Measurements from ENCODE around the gene ABCC4. TPM values are rescaled to one million over a fixed set of nuclear protein-coding genes. Genes with fewer than 3 reads are reported as not detected.

Gene ABCC4
- total RNA-seq, result 10 to 100 TPM in 1 of 2 donors, 1 to 10 TPM in 1; 4.8 to 21.3 TPM

DNA sequence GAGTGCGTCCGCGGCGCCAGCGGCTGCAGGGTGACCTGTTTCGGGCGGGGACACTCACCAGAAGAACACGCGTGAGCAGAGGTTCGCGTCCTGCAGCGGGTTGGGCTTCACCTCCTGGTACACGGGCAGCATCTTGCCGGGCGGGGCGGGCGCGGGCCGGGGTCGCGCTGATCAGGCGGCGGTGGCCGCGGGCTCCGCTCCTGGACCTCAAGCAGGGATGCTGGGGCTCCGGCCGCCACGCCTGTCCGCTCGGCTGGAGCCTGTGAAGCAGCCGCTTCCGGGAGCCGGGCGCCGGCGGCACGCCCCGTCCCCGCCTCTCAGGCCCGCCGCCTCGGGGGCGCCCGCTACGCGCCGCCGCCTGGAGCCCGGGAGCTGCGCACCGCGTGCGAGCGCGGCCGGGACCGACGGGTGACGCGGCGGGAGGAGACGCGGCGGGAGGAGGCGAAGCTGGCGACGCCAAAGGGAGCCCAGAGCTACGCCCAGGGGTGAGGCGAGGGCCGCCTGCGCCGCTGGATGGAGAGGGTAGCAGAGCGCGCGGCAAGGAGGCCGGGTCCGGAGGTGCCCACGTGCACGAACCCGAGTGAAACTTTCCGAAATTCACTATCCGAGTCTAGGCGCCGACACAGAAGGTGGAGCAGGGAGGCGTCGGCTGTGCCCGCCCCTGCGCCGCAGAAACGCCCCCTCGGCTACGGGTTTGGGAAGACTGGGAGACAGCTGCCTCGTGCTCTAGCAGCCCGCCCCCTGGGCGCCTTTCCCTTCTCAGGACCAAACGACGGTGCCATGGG is at the start of gene ABCC4:
Gene ABCC4 (minus strand): TSS at position 269 of the 785 bp plus-strand sequence. CDS start 137 bp downstream, at position 132.

Small RNA genes lying within 50 kb of the gene (small RNA-seq; reads per million reads assigned to genes)
- 0 reads per million in 2 donors for gene RNU6-62P
- gene RNY3P8, result 0 reads per million in 2 donors
- gene RNY4P27, result 1.6 to 9.9 reads per million in 2 donors
